ENCODE results near the gene ST8SIA3.

ST8SIA3 gene, protein sequence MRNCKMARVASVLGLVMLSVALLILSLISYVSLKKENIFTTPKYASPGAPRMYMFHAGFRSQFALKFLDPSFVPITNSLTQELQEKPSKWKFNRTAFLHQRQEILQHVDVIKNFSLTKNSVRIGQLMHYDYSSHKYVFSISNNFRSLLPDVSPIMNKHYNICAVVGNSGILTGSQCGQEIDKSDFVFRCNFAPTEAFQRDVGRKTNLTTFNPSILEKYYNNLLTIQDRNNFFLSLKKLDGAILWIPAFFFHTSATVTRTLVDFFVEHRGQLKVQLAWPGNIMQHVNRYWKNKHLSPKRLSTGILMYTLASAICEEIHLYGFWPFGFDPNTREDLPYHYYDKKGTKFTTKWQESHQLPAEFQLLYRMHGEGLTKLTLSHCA

DNA sequence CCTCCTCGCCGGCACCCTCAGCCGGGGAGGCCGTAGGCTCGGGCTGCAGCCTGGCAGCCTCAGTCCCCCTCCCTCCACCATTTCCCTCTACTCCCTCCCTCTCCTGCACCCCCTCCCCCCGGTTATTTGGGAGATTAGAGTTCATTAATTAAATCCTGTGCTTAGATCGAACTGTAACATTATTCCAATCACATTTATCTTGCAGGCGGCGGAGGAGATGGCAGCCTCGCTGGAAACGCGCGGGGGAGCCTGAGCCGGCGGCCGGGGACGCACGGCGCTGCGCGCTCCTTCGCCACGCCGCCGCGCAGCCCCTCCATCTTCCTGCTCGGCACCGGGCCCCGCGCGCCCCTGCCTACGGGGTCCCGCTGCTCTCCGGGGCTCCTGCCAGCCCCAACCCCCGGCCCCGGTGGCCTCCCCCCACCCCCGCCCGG is at the start of gene ST8SIA3:
Gene ST8SIA3 (plus strand): TSS at position 287 of the 431 bp plus-strand sequence. CDS start 290 bp downstream, outside the sequence.
- no peak for DNase-seq (ENCODE audit: low spot score)

DNA sequence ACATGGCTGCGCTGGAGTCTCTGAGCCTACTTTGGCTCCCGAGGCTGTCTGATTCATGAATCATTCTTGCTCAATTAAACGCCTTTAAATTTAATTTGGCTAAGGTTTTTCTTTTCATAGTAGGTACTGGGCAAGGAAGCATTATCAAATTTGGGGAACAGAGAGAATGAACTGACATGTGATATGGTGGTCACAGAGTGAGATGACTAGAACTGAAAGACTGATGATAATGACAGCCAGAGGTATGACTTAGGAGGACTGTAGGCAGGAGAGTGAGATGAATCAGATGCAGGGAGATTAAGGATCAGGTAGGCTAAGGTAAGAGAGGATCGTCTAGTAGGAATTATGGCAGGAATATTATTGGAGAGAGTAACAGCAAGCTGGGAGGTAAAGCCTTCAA is 40.9 kb upstream of the ST8SIA3 start:
- no peak for DNase-seq (ENCODE audit: low spot score)

DNA sequence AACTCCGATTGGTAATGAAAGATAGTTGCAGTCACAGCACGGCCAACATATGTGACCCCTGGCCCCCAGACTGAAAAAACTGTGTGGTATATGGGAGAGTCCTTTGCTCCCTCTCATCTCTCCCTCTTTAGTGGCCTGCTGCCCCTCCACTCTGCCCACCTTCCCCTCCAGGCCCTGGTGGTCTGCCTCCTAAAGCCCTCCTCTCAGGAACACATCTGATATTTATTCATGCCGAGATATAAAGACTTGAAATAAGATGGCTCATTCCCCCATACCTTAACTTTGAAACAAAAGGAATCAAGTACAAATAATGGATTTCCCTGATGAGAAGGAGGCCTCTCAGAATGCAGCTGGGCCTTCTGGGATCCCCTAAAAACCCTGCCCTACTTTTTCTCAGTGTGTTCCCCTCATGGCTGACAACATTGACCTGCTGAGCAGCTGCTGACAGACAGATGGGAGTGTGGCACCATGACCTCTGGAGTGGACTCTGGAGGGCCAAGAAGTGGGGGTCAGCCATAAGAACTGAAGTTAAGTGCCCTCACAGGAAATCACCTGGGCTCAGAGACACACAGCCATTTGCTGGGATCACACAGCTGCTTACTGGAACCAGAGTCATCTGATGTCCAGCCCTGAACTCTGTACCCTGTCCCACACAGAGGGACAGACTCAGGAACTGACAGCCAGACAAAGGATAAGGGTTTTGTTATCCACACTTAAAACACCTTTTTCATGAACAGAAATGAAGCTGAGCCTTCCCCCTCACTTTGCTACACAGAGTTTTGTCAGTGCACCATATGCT is 39.8 kb upstream of the ST8SIA3 start:
- no peak for DNase-seq (ENCODE audit: low spot score)

DNA sequence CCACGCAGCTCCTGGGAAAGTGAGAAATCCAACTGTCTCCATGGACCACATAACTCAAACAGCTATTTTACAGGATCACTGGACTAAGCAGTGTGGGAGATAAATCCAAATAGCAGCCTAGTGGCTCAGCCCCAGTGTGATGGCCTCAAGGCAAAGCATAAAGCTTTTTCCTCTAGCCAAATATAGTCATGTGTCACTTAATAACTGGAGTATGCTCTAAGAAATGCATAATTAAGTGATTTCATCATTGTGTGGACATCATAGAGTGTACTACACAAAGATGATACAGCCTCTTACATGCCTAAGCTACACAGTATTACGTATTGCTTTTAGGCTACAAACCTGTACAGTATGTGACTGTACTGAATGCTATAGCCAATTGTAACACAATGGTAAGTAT is 31.8 kb upstream of the ST8SIA3 start:
- no peak for DNase-seq (ENCODE audit: low spot score)

DNA sequence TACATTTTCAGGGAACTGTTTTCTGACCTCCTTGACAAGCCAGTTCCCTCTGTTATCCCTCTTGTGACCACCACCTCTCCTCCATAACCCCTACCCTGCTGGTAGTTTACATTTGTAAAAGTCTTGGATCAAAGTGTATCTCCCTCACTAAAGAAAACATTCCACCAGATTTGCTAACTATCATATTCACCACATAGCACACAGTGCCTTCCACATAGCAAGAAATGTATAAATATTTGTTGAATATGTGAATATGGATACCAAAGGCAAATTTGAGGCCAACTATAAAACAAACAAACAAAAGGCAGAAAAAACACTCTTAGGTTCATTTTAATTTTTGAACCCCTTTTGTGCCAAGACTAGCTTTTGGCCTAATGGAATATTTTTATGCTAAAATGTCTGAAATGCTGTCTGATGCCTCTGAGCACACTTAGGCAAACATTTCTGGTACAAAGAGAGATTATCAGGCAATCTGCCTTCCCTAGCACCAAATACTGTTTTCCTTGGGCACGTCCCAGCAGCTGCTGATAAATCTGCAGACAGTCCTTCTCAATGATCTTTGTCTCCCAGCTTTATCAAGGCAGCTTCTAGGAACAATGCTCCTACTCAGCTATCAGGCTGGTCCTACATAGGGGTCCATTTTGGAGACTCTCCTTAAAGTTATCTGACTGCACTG is 26.7 kb upstream of the ST8SIA3 start:
- no peak for DNase-seq (ENCODE audit: low spot score)

DNA sequence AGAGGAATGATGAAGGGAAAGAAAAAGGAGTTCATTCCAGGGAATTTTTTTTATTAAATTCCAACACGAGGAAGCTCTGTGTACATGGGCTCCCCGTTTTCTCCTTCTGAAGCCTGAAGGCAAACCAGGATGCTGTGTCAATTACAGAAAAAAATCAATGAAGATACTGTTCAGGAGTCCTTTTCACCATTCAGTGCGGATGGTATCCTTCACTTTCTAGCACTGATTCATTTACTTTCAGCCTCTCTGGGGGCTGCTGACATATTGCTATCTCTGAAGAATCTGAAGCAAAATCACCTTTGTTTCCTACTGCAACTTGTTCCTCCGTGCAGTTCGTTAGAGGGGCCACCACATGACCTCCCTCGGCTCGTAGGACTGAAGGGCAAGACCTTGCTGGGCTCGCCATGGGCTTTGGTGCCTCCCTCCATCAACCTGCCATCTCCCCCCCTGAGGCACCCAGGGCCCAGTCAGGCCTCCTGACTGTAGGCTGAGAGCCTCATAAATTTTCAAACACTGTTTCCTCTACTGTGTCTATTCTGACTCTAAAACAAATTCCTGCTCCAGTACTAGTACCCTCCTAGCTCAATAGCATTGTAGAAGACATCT is 25.5 kb upstream of the ST8SIA3 start:
- no peak for DNase-seq (ENCODE audit: low spot score)

DNA sequence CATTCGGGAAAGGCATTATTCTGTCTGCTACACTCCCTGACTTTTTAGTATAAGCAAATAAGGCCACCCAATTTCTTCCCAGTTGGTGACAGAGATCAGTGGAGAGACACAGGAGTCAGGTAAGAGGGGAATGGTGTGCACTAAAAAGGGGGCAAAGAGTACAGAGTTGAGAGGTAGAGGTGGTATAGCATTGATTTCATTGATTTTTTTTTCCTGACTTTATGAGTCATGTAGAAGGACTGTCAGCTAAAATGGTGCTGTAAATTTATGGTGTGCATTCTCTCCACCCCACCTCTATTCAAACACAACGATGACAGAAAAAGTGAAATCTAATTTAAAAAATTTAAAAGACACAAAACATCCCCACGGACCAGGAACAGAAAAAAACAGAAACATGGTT is 23.7 kb upstream of the ST8SIA3 start:
- no peak for DNase-seq (ENCODE audit: low spot score)

DNA sequence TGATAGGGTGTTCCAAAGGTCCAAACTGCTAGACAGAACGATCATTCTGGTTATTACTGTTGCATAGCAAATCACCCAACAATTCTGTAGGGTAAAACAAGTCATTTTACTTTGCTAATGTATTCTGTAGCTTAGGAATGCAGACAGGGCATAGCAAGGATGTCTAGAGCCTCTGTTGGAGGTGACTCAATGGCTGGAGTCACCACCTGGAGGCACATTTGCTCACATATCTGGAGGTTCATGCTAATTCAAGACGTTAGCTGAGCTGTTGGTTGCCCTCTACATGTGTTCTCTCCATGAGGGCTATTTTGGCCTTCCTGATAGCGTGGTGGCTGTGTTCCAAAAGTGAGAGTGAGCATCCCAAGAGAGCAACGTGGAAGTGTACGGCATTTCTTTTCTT is 22.5 kb upstream of the ST8SIA3 start:
- DNase-seq (ENCODE audit: low spot score), result no peak

DNA sequence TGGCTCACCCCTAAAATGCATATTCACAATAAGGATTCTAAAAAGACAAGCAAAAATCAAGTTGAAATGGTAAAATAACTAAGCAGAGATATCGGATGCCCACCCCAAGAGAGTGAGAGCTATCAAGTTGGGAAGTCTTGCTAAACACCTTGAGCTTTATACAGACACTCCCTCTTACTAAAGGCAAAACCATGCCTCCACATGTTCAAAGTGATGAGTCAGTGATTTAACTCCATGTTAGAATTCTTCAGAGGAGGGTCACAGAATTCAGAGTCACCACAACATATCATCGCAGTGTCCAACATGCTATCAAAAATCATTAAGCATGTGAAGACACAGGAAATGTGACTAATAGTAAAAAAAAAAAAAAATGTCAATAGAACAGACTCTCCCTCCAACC is 20.6 kb upstream of the ST8SIA3 start:
- no peak for DNase-seq (ENCODE audit: low spot score)

DNA sequence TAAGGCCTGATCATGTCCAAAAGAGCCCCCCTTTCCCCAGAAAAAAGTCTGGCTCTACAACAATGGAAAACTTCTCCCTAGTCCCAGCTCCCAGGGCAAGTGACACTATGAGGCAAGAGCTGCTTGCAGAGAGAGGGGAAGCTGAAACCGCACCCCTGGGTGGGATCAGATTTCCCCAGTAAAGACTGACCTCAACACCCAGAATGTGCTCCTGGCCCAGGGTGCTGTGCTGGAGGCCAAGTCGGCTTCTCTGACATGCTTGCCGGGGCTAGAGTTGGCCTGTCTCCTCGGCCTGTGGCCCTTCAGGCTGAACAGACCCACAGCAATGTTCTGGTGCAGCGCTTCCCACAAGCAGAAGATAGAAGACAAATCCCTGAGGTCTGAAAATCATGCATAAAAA is 18.4 kb upstream of the ST8SIA3 start:
- no peak for DNase-seq (ENCODE audit: low spot score)

DNA sequence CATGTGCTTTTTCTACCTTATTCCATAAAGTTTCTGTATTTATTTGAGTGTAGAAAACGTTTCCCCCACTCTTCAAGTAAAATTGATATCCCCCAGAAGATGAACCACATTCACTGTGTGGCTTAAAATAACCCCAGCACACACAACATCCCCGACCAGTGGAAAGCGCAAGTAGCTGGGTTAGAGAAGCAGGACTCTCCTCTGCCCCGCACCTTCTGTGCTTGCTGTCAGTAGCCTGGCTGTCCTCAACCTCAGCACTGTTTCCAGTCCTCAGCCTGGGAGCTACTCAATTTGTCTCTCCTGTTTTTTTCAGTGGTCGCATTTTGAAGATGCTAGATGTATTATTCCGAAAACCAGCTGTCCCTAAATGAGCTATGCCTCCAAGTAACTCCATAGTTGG is 18.0 kb upstream of the ST8SIA3 start:
- DNase-seq (ENCODE audit: low spot score), result no peak

DNA sequence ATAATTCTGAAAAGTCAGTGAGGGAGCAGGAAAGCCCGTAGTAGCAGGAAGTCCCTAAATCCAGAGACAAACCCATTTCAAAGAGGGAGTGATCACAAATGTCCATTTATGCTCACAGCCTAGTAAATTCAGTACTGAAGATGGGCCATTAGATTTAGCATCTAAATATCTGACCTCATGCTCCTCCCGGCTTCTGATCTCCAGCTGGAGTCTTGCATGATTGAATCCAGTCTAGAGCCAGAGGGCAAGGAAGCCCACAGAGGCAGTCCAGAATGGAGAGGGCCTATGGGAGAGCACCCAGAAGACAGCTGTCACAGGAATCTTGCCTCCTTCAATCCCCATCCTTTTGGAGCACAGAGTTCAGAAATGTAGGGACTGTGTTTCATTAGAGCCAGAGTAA is 16.0 kb upstream of the ST8SIA3 start:
- DNase-seq (ENCODE audit: low spot score), result no peak

DNA sequence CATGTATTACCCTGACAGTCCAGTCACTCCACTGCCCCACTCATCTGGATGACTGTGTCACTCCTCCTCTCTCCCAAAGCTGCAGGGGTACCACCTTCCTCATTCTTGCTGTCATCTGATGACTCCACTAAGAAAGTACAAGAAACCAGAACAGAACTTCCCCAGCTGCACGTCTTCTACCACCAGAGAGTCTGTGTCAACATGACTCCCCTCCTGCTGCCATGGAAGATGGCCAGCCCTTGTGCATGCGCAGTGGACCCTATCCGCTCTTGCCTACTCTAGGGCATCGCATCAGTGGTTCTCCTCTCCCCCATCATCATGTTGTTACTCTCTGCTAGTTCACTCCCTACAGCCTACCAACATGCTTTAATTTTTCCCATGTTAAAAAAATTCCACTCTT is 14.5 kb upstream of the ST8SIA3 start:
- no peak for DNase-seq (ENCODE audit: low spot score)

DNA sequence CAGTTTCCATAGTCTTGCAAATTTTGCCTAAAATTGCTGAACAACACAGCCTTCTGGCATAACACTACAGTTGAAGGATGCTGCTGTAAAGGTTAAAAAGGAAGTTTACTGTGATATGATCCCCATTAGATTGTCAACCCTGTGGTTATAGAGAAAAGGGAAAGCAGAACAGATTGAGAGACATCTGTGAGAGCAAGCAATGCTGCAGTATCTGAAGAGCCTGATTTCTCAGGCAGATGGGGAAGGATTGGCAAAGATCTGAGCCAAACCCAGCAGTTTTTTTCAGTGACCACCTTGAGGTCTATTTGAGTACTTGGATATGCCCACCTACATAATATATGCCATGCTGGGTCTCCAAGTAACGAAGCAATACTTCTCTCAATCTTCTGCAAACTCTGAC is 8.5 kb upstream of the ST8SIA3 start:
- no peak for DNase-seq (ENCODE audit: low spot score)

DNA sequence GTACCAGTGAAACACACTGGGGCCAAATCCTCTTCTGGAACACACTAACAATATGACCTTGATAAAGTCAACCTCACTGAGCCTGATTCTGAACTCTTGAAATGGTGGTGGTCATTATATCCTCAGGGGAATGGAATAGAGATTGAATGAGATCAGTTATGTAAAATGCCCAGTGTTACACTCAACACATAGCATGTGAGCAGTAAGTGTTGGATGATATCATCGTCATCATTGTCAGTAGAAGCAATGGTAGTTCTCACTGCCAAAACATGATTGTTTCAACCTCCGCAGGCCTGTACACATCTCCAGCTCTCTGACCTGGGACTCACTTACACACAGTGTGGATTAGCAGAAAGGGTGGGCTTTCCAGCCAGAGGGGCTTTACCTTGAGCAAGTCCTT is 5.5 kb upstream of the ST8SIA3 start:
- DNase-seq (ENCODE audit: low spot score), result no peak

DNA sequence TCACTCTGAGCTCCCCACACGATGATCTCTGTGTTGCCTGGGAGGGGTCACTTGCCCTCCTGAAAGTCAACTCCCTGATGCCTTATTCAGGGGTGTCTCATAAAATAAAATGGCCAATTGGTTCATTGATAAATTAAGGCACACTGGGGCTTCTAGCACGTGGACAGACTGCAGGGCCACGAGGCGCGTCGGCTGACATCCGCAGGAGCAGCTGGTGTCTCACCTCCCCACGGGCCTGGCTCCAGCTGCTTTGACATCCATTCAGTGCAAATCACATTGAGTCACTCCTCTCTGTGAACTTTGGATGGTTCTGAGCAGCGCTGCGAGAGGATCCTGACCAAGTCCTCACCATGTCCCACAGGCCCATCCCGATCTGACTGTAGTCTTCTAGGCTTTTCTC is 4.6 kb upstream of the ST8SIA3 start:
- no peak for DNase-seq (ENCODE audit: low spot score)

DNA sequence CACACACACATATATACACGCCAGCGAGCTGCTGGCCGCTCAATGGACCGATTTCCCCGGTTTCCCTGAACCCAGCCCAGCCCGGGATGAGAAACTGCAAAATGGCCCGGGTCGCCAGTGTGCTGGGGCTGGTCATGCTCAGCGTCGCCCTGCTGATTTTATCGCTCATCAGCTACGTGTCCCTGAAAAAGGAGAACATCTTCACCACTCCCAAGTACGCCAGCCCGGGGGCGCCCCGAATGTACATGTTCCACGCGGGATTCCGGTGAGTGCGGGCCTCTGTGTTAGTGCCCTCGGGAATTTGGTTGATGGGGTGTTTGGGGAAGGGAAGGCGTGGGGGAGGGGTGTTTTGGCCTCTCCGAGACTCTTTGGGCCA is 392 bp downstream of the ST8SIA3 start:
- DNase-seq (ENCODE audit: low spot score), result no peak

DNA sequence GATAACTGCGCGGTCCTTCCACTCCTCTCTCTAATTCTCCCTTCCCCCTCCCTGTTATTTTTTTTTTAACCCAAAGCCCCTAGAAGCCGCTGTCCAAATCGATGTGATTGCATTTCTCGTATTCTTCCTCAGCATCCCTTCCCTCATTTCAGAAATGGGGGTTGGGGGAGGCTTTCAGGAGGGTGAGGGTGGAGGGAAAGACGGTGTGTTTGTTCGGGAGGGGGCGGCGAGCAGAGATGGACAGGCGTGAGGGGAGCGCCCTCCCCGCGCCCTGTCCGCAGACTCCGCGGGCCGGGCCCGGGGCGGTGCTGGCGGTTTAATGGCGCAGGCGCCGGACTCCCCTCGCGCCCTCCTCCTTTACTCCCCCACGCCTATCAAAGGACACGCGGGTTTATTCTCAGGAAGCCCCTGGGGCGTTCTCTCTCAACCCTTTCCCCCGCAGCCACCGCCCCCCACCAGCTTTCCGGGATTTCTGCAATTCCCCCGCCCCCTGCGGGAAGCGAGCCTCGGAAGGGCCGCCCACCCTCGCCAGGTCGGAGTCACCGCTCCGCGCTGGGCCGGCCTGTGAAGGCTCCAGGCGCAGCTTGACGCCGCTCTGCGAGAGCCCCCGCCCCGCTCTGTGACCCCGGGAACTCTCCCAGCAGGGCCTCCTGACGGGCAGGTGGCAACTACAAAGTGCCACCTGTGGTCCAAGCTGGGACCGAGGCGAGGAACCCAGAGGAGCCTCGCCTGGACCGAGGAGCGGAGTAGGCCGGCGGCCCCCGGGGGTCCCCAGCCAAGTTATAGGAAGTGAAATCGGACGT is 981 bp downstream of the ST8SIA3 start:
- DNase-seq (ENCODE audit: low spot score), result no peak

DNA sequence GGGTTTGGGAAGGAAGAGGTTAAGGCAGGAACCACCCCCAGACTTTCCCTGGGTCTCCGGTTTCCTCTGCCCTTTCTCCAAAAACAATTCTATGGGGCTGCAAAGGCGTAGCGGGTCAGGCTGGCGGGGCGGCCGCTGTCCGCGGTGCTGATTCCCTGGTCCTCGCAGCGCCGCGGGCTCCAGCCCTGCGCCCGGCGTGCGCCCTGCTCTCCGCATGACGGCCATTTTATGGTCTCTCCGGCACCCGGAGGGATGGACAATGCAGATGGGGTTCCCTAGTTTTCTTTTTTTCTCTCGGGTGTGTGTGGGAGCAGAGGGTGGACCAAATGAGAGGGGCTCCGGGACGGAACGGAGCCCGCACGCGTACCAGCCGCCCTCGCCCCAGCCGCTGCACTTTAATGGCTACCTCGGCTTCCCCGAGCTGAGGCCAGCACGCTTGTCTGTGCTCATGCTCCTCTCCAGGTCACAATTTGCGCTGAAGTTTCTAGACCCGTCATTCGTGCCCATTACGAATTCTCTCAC is 1.6 kb downstream of the ST8SIA3 start:
- no peak for DNase-seq (ENCODE audit: low spot score)

DNA sequence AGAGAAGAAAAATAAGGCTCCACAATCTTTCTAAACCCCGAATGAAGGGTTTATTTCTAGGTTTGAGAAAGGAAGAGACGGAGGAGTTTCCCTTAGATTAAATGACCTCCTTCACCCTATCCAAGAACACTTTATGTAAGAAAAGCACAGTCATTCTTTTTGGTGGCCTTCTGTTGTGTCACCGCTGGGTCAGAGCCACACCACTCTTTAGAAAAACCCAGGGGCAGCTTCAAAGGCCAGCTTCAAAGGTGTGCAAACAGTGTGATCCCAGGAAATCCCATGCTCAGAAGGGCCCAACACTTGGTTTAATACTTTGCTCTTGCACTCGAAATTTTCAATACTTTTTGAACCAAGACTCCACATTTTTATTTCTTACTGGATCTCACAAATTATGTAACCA is 7.1 kb downstream of the ST8SIA3 start:
- no peak for DNase-seq (ENCODE audit: low spot score)

DNA sequence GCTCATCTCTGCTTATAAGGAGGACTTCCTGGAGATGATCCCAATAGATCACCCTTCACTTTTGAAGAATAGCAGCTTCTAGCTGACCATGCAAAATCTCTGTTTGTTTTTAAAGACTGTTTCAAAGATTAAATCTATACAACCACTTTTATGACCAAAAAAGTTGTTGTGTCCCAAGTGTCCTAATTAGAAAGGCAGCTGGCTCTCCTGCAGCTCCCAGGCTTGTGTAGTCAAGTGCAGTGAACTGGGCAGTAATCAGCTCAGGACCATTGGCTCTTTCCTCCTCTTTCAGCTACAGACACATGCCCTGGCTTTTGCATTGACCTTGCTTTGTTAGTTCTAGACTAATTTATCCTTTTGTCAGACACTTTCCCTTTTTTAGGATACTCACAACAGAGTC is 10.4 kb downstream of the ST8SIA3 start:
- DNase-seq (ENCODE audit: low spot score), result no peak

Data from globus pallidus (tissue), 1 donor.